GM18519 (cell line): ENCODE data around the gene NHERF1.

Experiments used
- ATAC-seq: cut with Tn5 transposase; IDR thresholded peaks from one replicate; pipeline ENCODE4 v1.9.1; 2021; ENCODE audit warnings: mild to moderate bottlenecking, moderate library complexity; ENCODE audit not compliant: unreplicated experiment, low FRiP score

NHERF1 gene

DNA sequence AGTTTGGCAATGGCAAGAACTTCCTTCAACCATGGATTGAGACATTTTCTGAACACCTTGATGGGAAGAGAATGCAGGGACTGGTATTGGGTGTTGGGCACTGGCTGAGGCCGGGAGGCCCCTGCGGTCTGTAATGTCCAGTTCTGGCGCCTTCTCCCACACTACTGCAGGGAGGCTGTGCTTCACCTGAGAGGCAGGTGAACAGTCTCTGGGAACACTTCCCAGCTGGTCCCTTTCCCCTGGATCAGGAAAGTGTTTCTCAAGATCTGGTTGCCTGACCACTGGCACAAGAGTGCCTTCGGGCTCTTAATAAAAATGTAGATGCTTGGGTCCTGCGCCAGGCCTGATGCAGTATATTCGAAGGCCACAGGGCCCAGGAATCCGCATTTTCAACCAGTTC, 56.3 kb downstream of the NHERF1 start:
- ATAC-seq: no peak

DNA sequence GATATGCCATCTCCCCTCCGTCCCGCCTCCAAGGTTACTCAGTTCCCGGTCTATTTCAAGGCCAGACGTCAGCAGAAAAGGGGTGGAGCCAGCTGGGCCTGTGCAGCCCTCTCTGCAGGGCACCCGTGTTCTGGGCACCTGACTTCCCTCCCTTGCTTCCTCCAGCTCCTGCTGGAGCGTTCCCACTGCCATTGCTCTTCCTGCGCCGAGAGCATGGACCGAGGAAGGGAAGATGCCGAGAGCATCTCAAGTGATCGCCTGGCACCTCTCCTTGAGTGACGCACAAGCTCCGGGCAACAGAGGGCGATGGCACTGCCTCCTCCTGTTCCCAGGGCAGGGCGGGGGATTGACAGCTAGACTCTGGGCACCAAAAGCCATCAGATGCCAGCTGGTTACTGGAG, 57.2 kb downstream of the NHERF1 start:
- no peak for ATAC-seq

DNA sequence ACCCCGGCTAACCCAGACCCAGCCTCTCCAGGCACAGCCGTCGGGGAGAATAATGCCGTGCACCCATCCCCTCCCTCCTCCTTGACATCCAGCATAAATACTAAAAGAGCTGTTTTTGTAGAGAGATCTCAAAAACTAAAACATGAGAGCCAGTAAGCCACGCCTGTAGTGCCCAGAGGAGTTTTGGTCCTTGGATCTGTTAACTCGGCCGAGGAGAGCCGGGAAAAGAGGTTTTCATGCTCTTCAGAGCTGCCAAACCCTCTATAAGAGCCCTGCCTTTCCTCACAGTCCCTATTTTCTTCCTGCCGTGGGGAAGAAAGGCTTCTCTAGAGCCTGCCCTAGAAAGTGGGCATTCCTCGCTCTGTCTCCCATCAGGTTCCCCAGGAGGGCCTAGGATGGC, 57.9 kb downstream of the NHERF1 start:
- no peak for ATAC-seq

DNA sequence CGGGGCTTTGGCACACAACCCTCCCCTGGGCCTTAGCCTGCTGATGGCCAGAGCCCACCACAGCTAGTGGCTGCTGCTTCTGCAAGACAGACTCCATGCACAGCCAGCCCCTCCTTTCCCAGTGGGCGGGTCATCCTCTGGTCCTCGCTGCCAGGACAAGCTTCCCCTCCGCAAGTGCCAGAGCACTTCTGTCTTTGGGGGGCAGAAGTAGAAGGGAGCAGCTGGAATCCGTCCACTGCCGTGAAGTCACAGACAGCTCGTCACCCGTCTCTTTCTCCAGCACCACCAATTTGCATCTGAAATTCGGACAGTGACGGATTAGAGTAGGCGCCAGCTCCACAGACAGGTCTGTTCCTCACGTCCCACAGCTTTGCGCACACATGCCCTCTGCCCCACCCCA, 59.0 kb downstream of the NHERF1 start:
- ATAC-seq: no peak

DNA sequence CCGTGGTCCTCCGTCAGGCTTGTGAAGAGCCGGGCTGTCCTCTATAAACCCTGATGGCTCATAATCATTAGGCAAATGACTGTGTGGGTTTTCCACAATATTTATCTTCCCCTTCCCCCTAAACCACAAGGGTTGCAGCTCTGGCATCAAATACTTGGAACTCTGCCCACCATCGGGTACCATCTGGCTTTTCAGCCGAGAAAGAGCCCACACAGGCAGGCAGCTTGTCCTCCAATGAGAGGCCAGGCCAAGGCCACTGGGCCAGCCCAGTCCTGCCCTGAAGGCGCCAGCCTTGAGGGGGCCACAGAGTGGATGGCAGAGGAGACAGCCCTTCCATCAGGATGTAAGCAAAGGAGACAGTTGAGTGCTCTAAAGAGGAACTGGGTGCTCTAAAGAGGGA, 59.5 kb downstream of the NHERF1 start:
- ATAC-seq: no peak

DNA sequence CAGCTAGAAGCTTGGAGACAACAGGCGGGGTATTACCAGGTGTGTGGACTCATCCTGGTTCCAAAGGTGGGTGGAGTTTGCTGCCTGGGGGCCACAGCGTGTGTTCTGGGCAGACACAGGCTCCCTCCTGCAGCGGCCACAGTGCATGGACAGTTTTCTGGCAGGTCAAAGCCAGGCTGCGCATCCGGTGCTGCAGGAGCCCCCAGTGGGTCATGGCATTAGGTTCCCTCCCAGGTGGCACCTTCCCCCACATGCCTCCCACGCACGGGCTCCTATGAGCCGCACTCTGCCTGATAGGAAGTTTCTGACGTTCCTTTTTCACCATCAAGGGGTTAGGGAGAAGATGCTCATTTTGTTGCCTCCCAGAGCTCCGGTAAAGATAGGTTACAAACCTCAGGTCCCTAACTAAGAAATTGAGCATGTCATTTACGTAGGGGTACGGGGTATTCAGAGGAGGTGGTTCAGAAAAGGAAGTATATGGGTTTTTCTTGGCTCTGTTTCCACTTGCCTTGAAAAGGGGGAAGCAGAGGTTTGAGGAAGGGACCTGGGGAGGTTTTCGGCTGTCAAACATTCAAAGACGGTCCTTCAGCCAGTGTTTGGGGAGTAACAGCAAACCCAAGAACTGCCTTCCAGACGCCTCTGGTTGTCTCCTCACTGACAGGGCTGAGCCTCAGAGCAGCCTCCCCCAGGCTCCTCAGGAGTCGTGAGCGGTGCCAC, 60.4 kb downstream of the NHERF1 start:
- ATAC-seq: no peak

DNA sequence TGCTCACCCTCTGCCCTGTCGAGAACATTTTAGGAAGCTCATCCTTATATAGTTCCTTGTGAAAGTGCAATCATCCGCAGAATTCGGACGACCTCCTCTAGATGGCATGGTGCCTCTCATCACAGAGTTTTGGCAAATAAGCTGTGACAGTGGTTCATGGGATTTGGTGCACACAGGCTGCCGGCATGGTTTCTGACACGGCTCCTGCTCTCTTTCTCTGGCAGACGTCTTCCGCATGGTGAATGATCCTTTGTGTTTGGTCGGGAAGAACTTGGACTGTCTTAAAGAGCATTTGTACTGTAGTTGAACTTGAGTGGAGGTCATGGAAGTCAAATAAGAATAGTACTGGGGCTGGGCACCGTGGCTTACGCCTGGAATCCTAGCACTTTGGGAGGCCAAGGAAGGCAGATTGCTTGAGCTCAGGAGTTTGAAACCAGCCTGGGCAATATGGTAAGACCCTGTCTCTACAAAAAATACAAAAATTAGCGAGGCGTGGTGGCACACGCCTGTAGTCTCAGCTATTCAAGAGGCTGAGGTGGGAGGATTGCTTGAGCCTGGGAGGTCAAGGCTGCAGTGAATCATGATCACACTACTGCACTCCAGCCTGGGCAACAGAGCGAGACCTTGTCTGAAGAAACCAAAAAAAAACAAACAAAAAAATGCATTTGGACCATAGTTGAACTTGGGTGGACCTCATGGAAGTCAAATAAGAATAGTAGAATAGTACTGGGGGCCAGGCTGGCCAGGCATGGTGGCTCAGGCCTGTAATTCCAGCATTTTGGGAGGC, 62.5 kb downstream of the NHERF1 start:
- ATAC-seq: no peak

DNA sequence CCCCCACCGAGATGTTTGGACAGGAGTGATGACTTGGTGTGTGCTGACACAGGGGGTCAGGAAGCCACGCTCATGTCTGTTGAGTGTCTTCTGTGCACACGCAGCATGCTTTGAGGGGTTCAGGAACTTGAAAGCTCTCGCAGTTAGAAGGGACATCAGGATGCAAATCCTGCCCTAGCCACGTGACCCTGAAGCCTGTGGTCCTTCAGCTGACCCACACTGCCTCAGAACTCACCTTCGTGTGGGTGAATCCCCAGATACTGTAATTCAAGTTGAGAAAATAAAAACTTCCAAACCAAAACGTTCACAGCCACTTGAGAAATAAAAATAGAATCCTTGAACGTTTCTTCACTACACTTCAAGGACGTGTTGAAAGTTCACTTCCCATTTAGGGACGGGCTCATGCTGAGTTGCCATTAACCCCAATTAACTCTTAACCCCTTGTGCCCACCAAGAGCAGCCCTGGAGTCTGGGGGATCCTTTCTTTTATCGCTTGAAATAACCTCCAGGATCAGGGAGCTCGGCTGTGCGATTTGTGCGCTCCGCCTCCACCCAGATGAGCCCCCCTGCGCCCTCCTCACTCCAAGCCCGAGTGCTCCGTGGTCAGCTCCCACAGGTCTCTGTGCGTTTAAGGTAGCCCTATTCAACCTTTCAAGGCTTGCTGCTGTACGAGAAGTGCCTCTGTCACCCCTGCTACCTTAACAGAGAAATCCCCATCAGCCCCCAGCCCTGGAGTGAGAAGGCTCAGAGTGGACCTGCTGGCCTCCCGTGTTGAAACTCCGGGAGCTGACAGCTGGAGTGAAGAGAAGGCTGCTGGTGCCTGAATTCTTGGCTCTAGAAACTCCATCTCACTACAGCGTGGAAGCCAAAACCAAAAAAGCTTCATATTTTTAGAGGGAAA, 63.9 kb downstream of the NHERF1 start:
- ATAC-seq: no peak

DNA sequence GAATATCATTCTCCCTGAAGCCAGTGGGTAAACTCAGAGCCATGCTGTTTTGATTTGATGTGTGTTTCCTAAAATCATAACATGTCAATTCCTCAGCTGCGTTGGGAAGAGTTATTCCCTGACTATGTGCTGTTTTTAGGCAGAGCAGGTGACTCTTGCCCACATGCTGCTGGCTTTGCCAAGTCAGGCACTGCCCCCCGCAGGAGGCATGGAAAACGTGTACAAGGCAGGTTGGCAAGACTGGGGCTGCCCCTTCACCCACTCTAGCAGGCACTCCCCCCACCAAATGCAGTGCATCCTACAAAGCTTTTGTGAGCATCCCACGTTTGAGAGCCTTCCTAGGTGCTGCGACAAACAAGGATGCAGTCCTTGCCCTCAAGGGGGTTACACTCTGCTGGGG, 66.0 kb downstream of the NHERF1 start:
- no peak for ATAC-seq

DNA sequence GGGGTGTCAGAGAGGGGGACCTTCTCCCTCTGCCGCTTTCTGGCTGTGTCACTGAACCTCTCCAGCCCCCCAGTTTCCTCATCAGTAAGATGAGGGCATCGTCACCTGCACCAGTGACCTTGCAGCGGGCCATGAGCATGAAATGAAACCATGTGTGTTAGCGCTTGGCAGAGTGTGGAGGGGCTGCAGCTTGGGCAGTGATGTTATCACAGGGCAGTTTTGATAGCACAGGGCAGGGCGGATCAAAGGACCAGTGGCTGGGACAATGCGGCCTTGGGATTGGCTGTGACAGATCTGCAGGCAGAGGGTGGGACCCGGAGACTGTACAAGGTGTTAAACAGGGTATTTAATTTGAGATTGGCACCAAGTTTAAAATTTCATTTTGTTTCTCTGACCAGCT, 66.6 kb downstream of the NHERF1 start:
- no peak for ATAC-seq

DNA sequence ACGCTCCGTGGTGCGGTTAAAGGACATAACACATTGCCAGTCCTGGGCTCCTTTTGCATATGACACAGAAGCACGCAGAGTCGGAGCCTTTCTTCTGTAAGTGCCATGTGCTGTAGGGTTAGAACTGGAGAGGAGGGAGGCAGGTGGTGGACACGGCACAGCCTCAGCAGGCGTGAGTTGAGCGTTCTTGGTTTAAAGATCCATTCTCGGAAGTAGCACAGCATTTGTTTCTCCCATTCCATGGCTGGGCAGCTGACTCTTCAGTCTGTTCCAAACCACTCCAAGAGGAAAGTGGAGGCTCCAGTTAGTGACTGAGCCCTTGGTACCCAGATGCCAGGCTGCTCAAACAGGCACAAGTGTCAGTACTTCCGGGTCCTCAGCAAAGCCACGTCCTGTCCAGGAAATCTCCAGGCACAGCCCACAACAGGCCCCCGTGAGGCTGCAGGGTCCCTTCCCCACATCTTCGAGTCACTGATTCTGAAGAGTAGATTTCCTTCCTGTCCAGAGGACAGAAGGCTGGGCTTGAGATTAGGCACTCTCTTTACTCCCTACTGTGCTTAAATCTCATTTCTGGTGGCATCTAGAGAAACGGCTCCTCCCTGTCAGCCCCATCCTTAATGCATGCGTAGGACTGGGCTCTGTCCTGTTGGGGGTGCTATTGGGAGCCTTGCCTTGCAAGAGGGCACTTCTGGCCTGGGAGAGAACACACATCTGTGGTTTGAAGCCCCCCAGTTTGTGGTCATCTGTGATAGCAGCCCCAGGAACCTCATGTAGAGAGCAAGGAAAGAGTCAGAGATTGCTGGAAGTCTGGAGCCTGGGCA, 67.3 kb downstream of the NHERF1 start:
- ATAC-seq: no peak

DNA sequence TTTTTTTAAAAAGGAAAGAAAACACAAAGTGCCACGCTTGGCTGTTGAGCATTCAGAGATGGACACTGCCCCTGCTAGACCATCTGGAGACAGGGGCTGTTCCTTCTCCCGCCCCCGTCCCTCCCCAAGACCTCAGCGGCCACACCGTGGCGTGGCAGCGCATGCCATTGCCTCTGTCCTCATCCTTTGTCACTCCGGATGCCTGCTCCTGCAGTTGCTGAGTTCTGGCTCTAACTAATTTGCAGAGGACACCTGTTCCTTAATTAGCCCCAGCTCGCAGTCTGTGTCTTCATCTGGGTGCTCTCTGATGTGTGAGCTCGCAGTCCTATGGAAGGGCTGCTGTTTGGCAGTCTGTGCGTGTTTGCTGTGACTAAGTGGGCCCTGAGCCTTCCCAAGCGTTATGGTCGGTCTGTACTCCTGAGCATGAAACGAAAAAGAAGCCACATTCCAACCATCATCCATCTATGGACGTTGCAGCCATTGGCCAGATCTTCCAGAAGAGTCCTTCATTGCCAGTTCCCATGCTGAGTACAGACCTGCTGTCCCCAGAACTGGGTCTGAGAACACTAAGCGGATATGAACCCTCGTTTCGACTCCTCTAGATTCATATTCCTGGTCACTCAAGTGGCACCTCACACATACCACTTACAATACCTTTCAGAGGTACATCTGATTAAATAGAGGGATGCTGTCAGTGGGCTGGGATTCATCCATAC, 68.6 kb downstream of the NHERF1 start:
- no peak for ATAC-seq

DNA sequence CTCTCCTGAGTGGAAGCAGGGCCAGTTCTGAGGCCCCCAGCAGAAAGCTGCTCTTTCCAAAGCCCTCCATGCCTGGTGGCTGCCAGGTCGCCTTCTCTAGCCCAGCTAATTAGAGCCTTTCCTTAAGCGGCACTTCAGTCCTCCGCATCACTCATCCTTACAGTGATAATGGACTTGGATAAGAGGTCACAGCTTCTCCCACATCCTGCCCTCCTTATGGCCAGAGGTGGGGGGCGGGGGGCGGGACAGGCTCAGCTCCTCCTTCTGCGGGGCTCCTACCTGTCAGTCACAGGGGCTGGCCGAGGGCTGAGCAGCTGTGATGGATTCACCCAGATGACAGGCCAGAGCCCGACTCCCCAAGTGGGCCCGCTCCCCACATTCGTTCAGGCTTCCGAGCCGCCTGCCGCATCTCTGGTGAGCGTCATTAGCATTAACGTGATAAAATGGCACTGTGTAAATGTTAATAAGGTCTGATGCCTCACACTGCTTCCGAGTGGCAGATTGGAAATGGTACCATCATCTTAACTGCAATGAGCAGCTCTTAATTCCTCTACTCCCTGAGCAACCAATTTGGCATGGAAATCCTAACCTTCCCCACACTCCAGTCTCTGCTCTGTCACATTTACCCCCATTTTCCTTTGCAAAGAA, 70.0 kb downstream of the NHERF1 start:
- no peak for ATAC-seq
